A549 (cell line): ENCODE results near the gene RNF133. TPM values are rescaled to one million over a fixed set of nuclear protein-coding genes. Genes with fewer than 3 reads are reported as not detected.

Experiments
- ATAC-seq, 2 experiments: fragments of 200-7000 bp in 1 of 2; fragments of >200 bp in 1 of 2; cut with Nextera tagmentation in 1 of 2; cut with Tn5 transposase in 1 of 2; 3 replicates each; pipeline versions ENCODE4 v1.8.0 to v1.9.1; 2018 to 2020; ENCODE audit warnings: mild to moderate bottlenecking in 1 of 2, moderate library complexity in 1 of 2
- CTCF ChIA-PET: fragments of 300-600 bp; sonication (Branson Sonifier 250); formaldehyde crosslinking; extraction: SDS; loops from one replicate; lab custom pipeline; 2021; ENCODE audit warnings: antibody characterized with exemption, inconsistent platforms; lab: Yijun Ruan, JAX
- POLR2A ChIA-PET: fragments of 350-600 bp; formaldehyde crosslinking; extraction: SDS; loops from one replicate; lab custom pipeline; 2021; ENCODE audit warnings: antibody characterized with exemption, inconsistent platforms; lab: Yijun Ruan, JAX
- DNase-seq, 2 experiments: peaks; one replicate each; pipeline versions ENCODE4 v3.0.0 to v3.0.0-alpha.2; 2011 to 2016; ENCODE audit warnings: low read depth in 1 of 2, low spot score in 1 of 2
- FAIRE-seq: peaks from 2 replicates; lab custom pipeline; 2011; peaks lifted over from hg19 to GRCh38; lab: Jason Lieb, UNC
- H3K27ac ChIP-seq, 2 experiments: fragments of >200 bp; sonication (Bioruptor Twin); formaldehyde crosslinking; 3 replicates each; pipeline ENCODE4 v1.5.1; 2016 to 2017
- H3K4me1 ChIP-seq: fragments of >200 bp; sonication (Bioruptor Twin); formaldehyde crosslinking; 3 replicates; pipeline ENCODE4 v1.6.1; 2016
- H3K4me2 ChIP-seq: fragments of >200 bp; sonication (Bioruptor Twin); formaldehyde crosslinking; 3 replicates; pipeline ENCODE4 v1.6.1; 2016
- H3K4me3 ChIP-seq: fragments of >200 bp; sonication (Bioruptor Twin); formaldehyde crosslinking; 3 replicates; pipeline ENCODE4 v1.5.1; 2016
- H3K9me3 ChIP-seq: fragments of >200 bp; sonication (Bioruptor Twin); formaldehyde crosslinking; 3 replicates; pipeline ENCODE4 v1.6.1; 2016
- BHLHE40 ChIP-seq: IDR thresholded peaks from 2 replicates; pipeline ENCODE4 v1.6.1; 2012; ENCODE audit warnings: low read depth, low read length, inconsistent platforms
- CBX8 ChIP-seq: fragments of 200-600 bp; sonication (generic); IDR thresholded peaks from 2 replicates; pipeline ENCODE4 v1.6.1; 2016
- EHF ChIP-seq: fragments of 250-450 bp; sonication (Bioruptor Pico); IDR thresholded peaks from 2 replicates; pipeline ENCODE4 v1.5.0; 2020; ENCODE audit warnings: mild to moderate bottlenecking
- FOSB ChIP-seq: fragments of 250-450 bp; sonication (Bioruptor Pico); IDR thresholded peaks from 2 replicates; pipeline ENCODE4 v1.5.0; 2020; ENCODE audit warnings: mild to moderate bottlenecking, moderate library complexity
- HEYL ChIP-seq: fragments of 250-450 bp; sonication (Bioruptor Pico); IDR thresholded peaks from 2 replicates; pipeline ENCODE4 v1.8.0; 2021; ENCODE audit warnings: mild to moderate bottlenecking, moderate library complexity
- JUNB ChIP-seq: fragments of >200 bp; sonication (Bioruptor Twin); formaldehyde crosslinking; IDR thresholded peaks from 2 replicates; pipeline ENCODE4 v1.6.1; 2016
- KDM5A ChIP-seq: fragments of 200-600 bp; sonication (generic); IDR thresholded peaks from 2 replicates; pipeline ENCODE4 v1.6.1; 2016; ENCODE audit warnings: antibody characterized with exemption, mild to moderate bottlenecking
- MAZ ChIP-seq: fragments of 150-350 bp; IDR thresholded peaks from 2 replicates; pipeline ENCODE4 v1.6.1; 2014; ENCODE audit warnings: antibody characterized with exemption, low read depth, low read length, borderline replicate concordance
- PHF8 ChIP-seq: fragments of 200-600 bp; sonication (generic); IDR thresholded peaks from 2 replicates; pipeline ENCODE4 v1.6.1; 2016; ENCODE audit warnings: low read depth, mild to moderate bottlenecking, antibody characterized with exemption, moderate library complexity, borderline replicate concordance
- RARB ChIP-seq: fragments of 250-450 bp; sonication (Bioruptor Pico); IDR thresholded peaks from 2 replicates; pipeline ENCODE4 v1.8.0; 2021; ENCODE audit warnings: mild to moderate bottlenecking, moderate library complexity
- RCOR1 ChIP-seq: fragments of 150-350 bp; IDR thresholded peaks from 2 replicates; pipeline ENCODE4 v1.6.1; 2014; ENCODE audit warnings: antibody characterized with exemption, low read length, low read depth
- RNF2 ChIP-seq: fragments of 200-600 bp; sonication (generic); IDR thresholded peaks from 2 replicates; pipeline ENCODE4 v1.6.1; 2016; ENCODE audit warnings: low read depth, mild to moderate bottlenecking, antibody characterized with exemption, moderate library complexity, borderline replicate concordance
- TFCP2L1 ChIP-seq: fragments of 250-450 bp; sonication (Bioruptor Pico); IDR thresholded peaks from 2 replicates; pipeline ENCODE4 v1.5.0; 2021; ENCODE audit warnings: mild to moderate bottlenecking
- ZFP36 ChIP-seq: fragments of 450-650 bp; IDR thresholded peaks from 2 replicates; pipeline ENCODE4 v1.6.1; 2014; ENCODE audit warnings: borderline replicate concordance; ENCODE audit not compliant: partially characterized antibody
- WGBS: methylation state at CpG from one replicate; pipeline ENCODE4 v1.1.6; 2017; ENCODE audit errors: missing lambda C conversion rate; 5-methylcytosine and 5-hydroxymethylcytosine counted together
- polyA plus RNA-seq, 4 experiments: library from polyadenylated mRNA; depleted of rRNA in 3 of 4; stranded (reverse); fragments of >200 nt; fragmentation: RNase III in 1 of 4; extraction: RNeasy Plus Mini Kit Qiagen cat#74134 plus additional on column Dnase treatment in 1 of 4; gene quantifications; 2 replicates in 3 of 4; 3 replicates in 1 of 4; pipeline ENCODE4 v1.2.3, GENCODE V29; 2011 to 2017
- TF ChIP-seq, protein P1 (sequence below): IDR thresholded peaks from 2 replicates; pipeline ENCODE4 v1.6.1; 2012; ENCODE audit warnings: low read depth, borderline replicate concordance
- TF ChIP-seq, protein P2 (sequence below): fragments of 150-350 bp; IDR thresholded peaks from 2 replicates; pipeline ENCODE4 v1.6.1; 2014; ENCODE audit warnings: low read depth, mild to moderate bottlenecking, low read length
- TF ChIP-seq, protein P3 (sequence below): fragments of 200-600 bp; sonication (generic); IDR thresholded peaks from 2 replicates; pipeline ENCODE4 v1.6.1; 2016; ENCODE audit warnings: antibody characterized with exemption, mild to moderate bottlenecking, moderate library complexity
- TF ChIP-seq, protein P4 (sequence below): fragments of 250-450 bp; sonication (Bioruptor Pico); IDR thresholded peaks from 2 replicates; pipeline ENCODE4 v1.5.0; 2021; ENCODE audit warnings: mild to moderate bottlenecking, moderate library complexity, borderline replicate concordance
- TF ChIP-seq, protein P5 (sequence below): fragments of >200 bp; sonication (Bioruptor Twin); formaldehyde crosslinking; IDR thresholded peaks from 3 replicates; pipeline ENCODE4 v1.5.1; 2016
- TF ChIP-seq, protein P6 (sequence below): fragments of 450-650 bp; IDR thresholded peaks from 2 replicates; pipeline ENCODE4 v1.6.1; 2014; ENCODE audit warnings: antibody characterized with exemption
- TF ChIP-seq, protein P7 (sequence below): IDR thresholded peaks from 2 replicates; pipeline ENCODE4 v1.6.1; 2012

RNF133 gene
- polyA plus RNA-seq, 2 of the 4 experiments (the other 2 are of a cell fraction), result not detected

DNA sequence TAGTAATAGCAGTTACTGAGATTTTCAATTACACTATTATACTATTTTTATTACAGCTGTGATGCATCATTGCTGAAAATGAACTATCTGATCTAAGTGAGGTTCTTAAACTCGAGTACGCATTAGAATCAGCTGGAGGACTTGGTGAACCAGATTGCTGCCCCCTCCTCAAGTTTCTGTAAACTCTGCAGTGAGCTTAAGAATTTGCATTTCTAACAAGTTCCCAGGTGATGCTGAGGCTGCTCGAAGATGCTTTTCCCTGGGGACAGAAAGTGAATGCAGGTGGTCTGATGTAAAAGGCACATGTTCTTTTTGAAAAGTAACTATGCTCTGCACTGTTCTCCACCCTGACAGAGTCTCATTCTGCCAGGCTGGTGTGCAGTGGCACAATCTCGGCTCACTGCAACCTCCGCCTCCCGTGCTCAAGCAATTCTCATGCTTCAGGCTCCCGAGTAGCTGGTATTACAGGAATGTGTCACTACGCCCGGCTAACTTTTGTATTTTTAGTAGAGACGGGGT is 12.5 kb downstream of the RNF133 start:
- H3K4me2 ChIP-seq, result no peak overlapping the region
- FAIRE-seq, result no peak
- no peak for ATAC-seq
- ChIA-PET POLR2A (no interaction called here), CTCF (no interaction called here)
- WGBS, result 32% methylated on average over 10 of the region's 10 CpGs
- H3K4me3 ChIP-seq, result no peak overlapping the region
- H3K27ac ChIP-seq, result no peak overlapping the region
- H3K4me1 ChIP-seq, result no peaks in the 10 kb centered on the region
- no peak for DNase-seq
- TF ChIP-seq TFCP2L1 (CRISPR knock-in tag) (no peak), CBX8 (no peak)
- TF ChIP-seq, protein P1, sequence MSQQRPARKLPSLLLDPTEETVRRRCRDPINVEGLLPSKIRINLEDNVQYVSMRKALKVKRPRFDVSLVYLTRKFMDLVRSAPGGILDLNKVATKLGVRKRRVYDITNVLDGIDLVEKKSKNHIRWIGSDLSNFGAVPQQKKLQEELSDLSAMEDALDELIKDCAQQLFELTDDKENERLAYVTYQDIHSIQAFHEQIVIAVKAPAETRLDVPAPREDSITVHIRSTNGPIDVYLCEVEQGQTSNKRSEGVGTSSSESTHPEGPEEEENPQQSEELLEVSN, result no peak
- H3K9me3 ChIP-seq, result no peaks in the 10 kb centered on the region

DNA sequence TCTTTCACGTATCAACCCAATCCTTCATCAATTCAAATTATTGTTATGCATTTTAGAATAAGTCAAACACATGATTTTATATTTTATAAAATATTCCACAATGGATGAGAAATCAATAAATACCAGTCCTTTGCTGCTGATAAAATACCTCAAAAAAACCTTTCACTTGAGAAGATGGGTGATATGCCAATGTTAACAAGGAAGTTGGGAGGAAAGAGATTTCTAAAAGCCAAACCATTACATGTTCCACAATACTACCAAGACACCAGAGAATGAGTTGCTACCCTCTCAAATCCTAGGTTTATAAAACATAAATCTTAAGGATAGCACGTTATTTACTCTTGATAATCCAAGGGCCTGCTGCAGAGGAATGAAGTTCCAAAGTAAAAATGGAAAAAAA is 14.4 kb downstream of the RNF133 start:
- H3K27ac ChIP-seq, result no peak overlapping the region
- CTCF ChIA-PET, result no interaction called here
- no peaks in the 10 kb centered on the region for H3K4me1 ChIP-seq
- no peak overlapping the region for H3K4me3 ChIP-seq
- POLR2A ChIA-PET, result no interaction called here
- FAIRE-seq, result no peak
- H3K9me3 ChIP-seq, result no peaks in the 10 kb centered on the region
- TF ChIP-seq MAZ, result no peak
- TF ChIP-seq EHF (CRISPR knock-in tag), result no peak
- TF ChIP-seq PHF8, result no peak
- TF ChIP-seq, protein P2, sequence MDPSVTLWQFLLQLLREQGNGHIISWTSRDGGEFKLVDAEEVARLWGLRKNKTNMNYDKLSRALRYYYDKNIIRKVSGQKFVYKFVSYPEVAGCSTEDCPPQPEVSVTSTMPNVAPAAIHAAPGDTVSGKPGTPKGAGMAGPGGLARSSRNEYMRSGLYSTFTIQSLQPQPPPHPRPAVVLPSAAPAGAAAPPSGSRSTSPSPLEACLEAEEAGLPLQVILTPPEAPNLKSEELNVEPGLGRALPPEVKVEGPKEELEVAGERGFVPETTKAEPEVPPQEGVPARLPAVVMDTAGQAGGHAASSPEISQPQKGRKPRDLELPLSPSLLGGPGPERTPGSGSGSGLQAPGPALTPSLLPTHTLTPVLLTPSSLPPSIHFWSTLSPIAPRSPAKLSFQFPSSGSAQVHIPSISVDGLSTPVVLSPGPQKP, result no peak
- TF ChIP-seq, protein P3, sequence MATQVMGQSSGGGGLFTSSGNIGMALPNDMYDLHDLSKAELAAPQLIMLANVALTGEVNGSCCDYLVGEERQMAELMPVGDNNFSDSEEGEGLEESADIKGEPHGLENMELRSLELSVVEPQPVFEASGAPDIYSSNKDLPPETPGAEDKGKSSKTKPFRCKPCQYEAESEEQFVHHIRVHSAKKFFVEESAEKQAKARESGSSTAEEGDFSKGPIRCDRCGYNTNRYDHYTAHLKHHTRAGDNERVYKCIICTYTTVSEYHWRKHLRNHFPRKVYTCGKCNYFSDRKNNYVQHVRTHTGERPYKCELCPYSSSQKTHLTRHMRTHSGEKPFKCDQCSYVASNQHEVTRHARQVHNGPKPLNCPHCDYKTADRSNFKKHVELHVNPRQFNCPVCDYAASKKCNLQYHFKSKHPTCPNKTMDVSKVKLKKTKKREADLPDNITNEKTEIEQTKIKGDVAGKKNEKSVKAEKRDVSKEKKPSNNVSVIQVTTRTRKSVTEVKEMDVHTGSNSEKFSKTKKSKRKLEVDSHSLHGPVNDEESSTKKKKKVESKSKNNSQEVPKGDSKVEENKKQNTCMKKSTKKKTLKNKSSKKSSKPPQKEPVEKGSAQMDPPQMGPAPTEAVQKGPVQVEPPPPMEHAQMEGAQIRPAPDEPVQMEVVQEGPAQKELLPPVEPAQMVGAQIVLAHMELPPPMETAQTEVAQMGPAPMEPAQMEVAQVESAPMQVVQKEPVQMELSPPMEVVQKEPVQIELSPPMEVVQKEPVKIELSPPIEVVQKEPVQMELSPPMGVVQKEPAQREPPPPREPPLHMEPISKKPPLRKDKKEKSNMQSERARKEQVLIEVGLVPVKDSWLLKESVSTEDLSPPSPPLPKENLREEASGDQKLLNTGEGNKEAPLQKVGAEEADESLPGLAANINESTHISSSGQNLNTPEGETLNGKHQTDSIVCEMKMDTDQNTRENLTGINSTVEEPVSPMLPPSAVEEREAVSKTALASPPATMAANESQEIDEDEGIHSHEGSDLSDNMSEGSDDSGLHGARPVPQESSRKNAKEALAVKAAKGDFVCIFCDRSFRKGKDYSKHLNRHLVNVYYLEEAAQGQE, result no peak
- TF ChIP-seq, protein P4, sequence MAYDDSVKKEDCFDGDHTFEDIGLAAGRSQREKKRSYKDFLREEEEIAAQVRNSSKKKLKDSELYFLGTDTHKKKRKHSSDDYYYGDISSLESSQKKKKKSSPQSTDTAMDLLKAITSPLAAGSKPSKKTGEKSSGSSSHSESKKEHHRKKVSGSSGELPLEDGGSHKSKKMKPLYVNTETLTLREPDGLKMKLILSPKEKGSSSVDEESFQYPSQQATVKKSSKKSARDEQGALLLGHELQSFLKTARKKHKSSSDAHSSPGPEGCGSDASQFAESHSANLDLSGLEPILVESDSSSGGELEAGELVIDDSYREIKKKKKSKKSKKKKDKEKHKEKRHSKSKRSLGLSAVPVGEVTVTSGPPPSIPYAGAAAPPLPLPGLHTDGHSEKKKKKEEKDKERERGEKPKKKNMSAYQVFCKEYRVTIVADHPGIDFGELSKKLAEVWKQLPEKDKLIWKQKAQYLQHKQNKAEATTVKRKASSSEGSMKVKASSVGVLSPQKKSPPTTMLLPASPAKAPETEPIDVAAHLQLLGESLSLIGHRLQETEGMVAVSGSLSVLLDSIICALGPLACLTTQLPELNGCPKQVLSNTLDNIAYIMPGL (CRISPR knock-in tag), result no peak
- TF ChIP-seq KDM5A, result no peak
- TF ChIP-seq JUNB, result no peak
- no peak for TF ChIP-seq RARB (CRISPR knock-in tag)
- TF ChIP-seq TFCP2L1 (CRISPR knock-in tag), result no peak
- TF ChIP-seq ZFP36, result no peak
- TF ChIP-seq, all 56 proteins: peak for 0
- WGBS, result 25% methylated on average over 2 of the region's 2 CpGs
- DNase-seq, result no peak
- ATAC-seq, result no peak
- H3K4me2 ChIP-seq, result no peak overlapping the region

DNA sequence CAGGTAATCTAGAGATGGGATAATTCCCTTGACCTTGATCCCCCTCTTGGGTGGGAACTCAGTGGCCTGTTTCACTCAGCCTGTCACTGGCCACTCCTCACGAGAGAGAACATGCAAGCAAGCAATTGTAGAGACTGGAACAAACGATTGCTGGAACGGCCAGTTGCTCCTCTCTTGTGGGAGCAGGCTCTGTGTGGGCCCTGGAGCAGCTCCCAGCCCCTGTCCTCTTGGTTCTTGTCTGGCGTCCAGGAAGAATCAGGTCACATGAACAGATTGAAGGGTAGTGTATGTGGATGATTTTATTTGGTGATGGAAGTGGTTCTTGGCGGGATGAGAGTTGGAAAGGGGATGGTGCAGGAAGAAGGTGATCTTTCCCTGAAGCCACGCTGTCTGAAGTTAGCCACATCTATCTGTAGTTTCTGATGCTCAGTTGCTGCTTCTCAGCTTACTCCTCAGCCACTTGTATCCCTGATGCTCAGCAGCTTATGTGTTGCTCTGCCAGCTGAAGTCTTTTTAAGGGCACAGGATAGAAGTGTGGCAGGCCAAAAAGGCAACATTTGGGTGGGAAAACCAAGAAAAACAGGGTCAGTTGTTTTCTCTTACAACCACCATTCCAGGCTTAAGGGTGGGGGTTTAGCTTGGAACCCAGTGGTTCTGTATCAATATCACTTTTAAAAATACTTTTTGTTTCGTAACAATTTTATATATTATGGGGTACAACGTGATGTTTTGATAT is 15.9 kb downstream of the RNF133 start:
- TF ChIP-seq HEYL (CRISPR knock-in tag), result no peak
- TF ChIP-seq RCOR1, result no peak
- TF ChIP-seq FOSB (CRISPR knock-in tag), result no peak
- TF ChIP-seq, protein P5, sequence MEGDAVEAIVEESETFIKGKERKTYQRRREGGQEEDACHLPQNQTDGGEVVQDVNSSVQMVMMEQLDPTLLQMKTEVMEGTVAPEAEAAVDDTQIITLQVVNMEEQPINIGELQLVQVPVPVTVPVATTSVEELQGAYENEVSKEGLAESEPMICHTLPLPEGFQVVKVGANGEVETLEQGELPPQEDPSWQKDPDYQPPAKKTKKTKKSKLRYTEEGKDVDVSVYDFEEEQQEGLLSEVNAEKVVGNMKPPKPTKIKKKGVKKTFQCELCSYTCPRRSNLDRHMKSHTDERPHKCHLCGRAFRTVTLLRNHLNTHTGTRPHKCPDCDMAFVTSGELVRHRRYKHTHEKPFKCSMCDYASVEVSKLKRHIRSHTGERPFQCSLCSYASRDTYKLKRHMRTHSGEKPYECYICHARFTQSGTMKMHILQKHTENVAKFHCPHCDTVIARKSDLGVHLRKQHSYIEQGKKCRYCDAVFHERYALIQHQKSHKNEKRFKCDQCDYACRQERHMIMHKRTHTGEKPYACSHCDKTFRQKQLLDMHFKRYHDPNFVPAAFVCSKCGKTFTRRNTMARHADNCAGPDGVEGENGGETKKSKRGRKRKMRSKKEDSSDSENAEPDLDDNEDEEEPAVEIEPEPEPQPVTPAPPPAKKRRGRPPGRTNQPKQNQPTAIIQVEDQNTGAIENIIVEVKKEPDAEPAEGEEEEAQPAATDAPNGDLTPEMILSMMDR, result no peak
- TF ChIP-seq, protein P6, sequence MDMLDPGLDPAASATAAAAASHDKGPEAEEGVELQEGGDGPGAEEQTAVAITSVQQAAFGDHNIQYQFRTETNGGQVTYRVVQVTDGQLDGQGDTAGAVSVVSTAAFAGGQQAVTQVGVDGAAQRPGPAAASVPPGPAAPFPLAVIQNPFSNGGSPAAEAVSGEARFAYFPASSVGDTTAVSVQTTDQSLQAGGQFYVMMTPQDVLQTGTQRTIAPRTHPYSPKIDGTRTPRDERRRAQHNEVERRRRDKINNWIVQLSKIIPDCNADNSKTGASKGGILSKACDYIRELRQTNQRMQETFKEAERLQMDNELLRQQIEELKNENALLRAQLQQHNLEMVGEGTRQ, result no peak
- no peak for TF ChIP-seq BHLHE40
- TF ChIP-seq CBX8, result no peak
- TF ChIP-seq KDM5A, result no peak
- no peak for TF ChIP-seq RNF2
- no peak for TF ChIP-seq JUNB
- TF ChIP-seq, protein P7, sequence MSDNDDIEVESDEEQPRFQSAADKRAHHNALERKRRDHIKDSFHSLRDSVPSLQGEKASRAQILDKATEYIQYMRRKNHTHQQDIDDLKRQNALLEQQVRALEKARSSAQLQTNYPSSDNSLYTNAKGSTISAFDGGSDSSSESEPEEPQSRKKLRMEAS, result no peak
- no peak for FAIRE-seq
- Histone ChIP-seq H3K4me1 (no peaks in the 10 kb centered on the region), H3K4me2 (no peak overlapping the region), H3K27ac (no peak overlapping the region), H3K4me3 (no peak overlapping the region), H3K9me3 (no peaks in the 10 kb centered on the region)
- DNase-seq, result no peak
- ATAC-seq, result no peak
- ChIA-PET CTCF (no interaction called here), POLR2A (no interaction called here)
- 14% methylated on average over 8 of the region's 8 CpGs for WGBS
